ENCODE data around the gene IPCEF1. TPM values are rescaled to one million over a fixed set of nuclear protein-coding genes. Genes with fewer than 3 reads are reported as not detected.

Gene IPCEF1
- total and polyA plus RNA-seq, 2 of the 8 experiments (the other 6 are each of a cell fraction or from before 2014, with no cell fraction given) = 0.41 to 0.78 TPM

GRCh38 chr6:154258064-154258757 is 98.4 kb downstream of the IPCEF1 start:
- Histone ChIP-seq H2AK5ac (ENCODE audit: low read depth, low read length) (no peak overlapping the region), H4K91ac (replicated peaks; ENCODE audit: insufficient read length, low read length) (no peak overlapping the region), H2BK15ac (ENCODE audit: low read length) (no peak overlapping the region), H2BK20ac (ENCODE audit: low read length) (no peak overlapping the region), H2BK120ac (replicated peaks; ENCODE audit: low read depth, low read length) (no peak overlapping the region), H3K23me2 (ENCODE audit: low read depth, low read length) (peaks cover 1% of the 10 kb centered on the region; the same call in 1 of the 2 replicates), H3K18ac (ENCODE audit: extremely low read depth, low read length) (no peak overlapping the region), H3K4ac (replicated peaks; ENCODE audit: insufficient read length, low read depth, low read length) (no peak overlapping the region), H3K9ac (replicated peaks in 1 of 4; ENCODE audit: extremely low read depth in 1 of 4, low read depth in 3 of 4, low read length in 3 of 4) (no peak overlapping the region), H2AFZ (ENCODE audit: low read length) (no peak overlapping the region), H3K56ac (replicated peaks; ENCODE audit: insufficient read length, low read depth, low read length) (no peak overlapping the region), H3K23ac (ENCODE audit: insufficient read length) (no peak overlapping the region), H2BK12ac (ENCODE audit: low read depth, low read length) (no peak overlapping the region), H4K8ac (ENCODE audit: extremely low read depth, insufficient read depth, low read length) (no peak overlapping the region), H3K14ac (ENCODE audit: insufficient read length) (no peak overlapping the region), H4K20me1 (replicated peaks in 1 of 2; ENCODE audit: control insufficient read depth in 1 of 2, insufficient read depth in 2 of 2, low read length in 2 of 2) (no peaks in the 10 kb centered on the region), H2BK5ac (ENCODE audit: low read depth, low read length) (no peak overlapping the region), H3K27me3 (replicated peaks in 1 of 4; ENCODE audit: control insufficient read depth in 3 of 4, extremely low read depth in 1 of 4, insufficient read depth in 3 of 4, low read length in 3 of 4) (no peaks in the 10 kb centered on the region), H4K5ac (ENCODE audit: insufficient read length, low read depth, low read length) (no peak overlapping the region), H3K9me3 (ENCODE audit: insufficient read depth in 2 of 2, low read depth in 1 of 2, low read length in 1 of 2) (no peaks in the 10 kb centered on the region; a peak in 1 of 4 replicates), H3K79me1 (ENCODE audit: low read depth, low read length) (no peaks in the 10 kb centered on the region), H3K4me3 (ENCODE audit: extremely low read depth in 1 of 4, insufficient read depth in 2 of 4, low read depth in 3 of 4, low read length in 4 of 4) (no peak overlapping the region), H3K4me2 (ENCODE audit: insufficient read depth in 1 of 2, low read depth in 2 of 2, low read length in 2 of 2) (no peak overlapping the region), H3K27ac (ENCODE audit: low read depth, low read length) (no peak overlapping the region), H3K4me1 (replicated peaks in 1 of 4; ENCODE audit: control insufficient read depth in 3 of 4, insufficient read depth in 4 of 4, low read length in 3 of 4) (no peaks in the 10 kb centered on the region), H3K36me3 (ENCODE audit: control insufficient read depth in 2 of 4, insufficient read depth in 4 of 4, low read length in 3 of 4) (no peaks in the 10 kb centered on the region), H3K79me2 (ENCODE audit: control insufficient read depth in 1 of 2, insufficient read depth in 2 of 2, low read length in 2 of 2) (no peaks in the 10 kb centered on the region)
- 73% methylated on average over 4 of the region's 4 CpGs; no CpG with 5 or more reads in 1 of the 2 experiments for WGBS, 2 experiments (ENCODE audit: extremely low coverage in 1 of 2, insufficient coverage in 1 of 2, insufficient read length in 1 of 2, insufficient replicate concordance in 2 of 2, low coverage in 1 of 2, low lambda C conversion rate in 2 of 2, missing lambda C conversion rate in 1 of 2)
- no peak for FAIRE-seq
- no peak for DNase-seq (ENCODE audit: low read depth in 1 of 2, low spot score in 2 of 2)
- CTCF ChIA-PET (ENCODE audit: partially characterized antibody) = interaction anchor here (1.2 kb wide), 1 partner anchor 17 kb away, joined by 4 read pairs; no protein-coding TSS in a partner anchor
- POLR2A ChIA-PET (ENCODE audit: partially characterized antibody) = no interaction called here
- no peak for TF ChIP-seq TCF12 (IDR thresholded peaks at IDR 0.05; ENCODE audit: low read depth, low read length)
- no peak for TF ChIP-seq E2F6 (IDR thresholded peaks at IDR 0.05)
- TF ChIP-seq CBX8 (IDR thresholded peaks at IDR 0.05; ENCODE audit: borderline replicate concordance, low read depth, low read length) = no peak
- TF ChIP-seq JUN (IDR thresholded peaks at IDR 0.05; ENCODE audit: low read depth, low read length) = no peak
- no peak for TF ChIP-seq CHD2 (IDR thresholded peaks at IDR 0.05; ENCODE audit: low read length)
- no peak for TF ChIP-seq PHF8 (conservative IDR thresholded peaks at IDR 0.05; ENCODE audit: low read depth, low read length)
- no peak for TF ChIP-seq MAX (IDR thresholded peaks at IDR 0.05)
- no peak for TF ChIP-seq HDAC6 (IDR thresholded peaks at IDR 0.05; ENCODE audit: low read depth, low read length)
- no peak for TF ChIP-seq ASH2L (IDR thresholded peaks at IDR 0.05; ENCODE audit: low read length)
- no peak for TF ChIP-seq MAFK (IDR thresholded peaks at IDR 0.05; ENCODE audit: low read depth, low read length)
- no peak for TF ChIP-seq SIX5 (IDR thresholded peaks at IDR 0.05; ENCODE audit: low read depth, low read length)
- TF ChIP-seq TAF1 (IDR thresholded peaks at IDR 0.05; ENCODE audit: low read depth, low read length) = no peak
- no peak for TF ChIP-seq CTBP2 (IDR thresholded peaks at IDR 0.05; ENCODE audit: borderline replicate concordance, insufficient read depth, insufficient read length, low read length)
- no peak for TF ChIP-seq POLR2A (IDR thresholded peaks at IDR 0.05; ENCODE audit: control extremely low read depth in 1 of 2, low read depth in 2 of 2, low read length in 2 of 2)
